WTC11 (cell line): Measurements from ENCODE around the gene LRCH4. TPM values are rescaled to one million over a fixed set of nuclear protein-coding genes. Genes with fewer than 3 reads are reported as not detected.

ENCODE experiments used
- AR ChIP-seq: fragments of 250-450 bp; sonication (Bioruptor Pico); IDR thresholded peaks from 2 replicates; pipeline ENCODE4 v1.9.0; 2021; ENCODE audit warnings: mild to moderate bottlenecking
- ATF3 ChIP-seq: sonication (generic); formaldehyde crosslinking; conservative IDR thresholded peaks from 2 replicates; pipeline ENCODE4 v1.8.1; 2022; ENCODE audit warnings: mild to moderate bottlenecking, missing genetic modification reagents
- CBFB ChIP-seq: sonication (generic); formaldehyde crosslinking; IDR thresholded peaks from 2 replicates; pipeline ENCODE4 v1.8.1; 2022; ENCODE audit warnings: mild to moderate bottlenecking, low read depth, missing genetic modification reagents
- CREB1 ChIP-seq: sonication (generic); formaldehyde crosslinking; IDR thresholded peaks from 2 replicates; pipeline ENCODE4 v1.8.0; 2023; ENCODE audit warnings: mild to moderate bottlenecking, missing genetic modification reagents
- CTCF ChIP-seq: fragments of 200-600 bp; IDR thresholded peaks from 2 replicates; pipeline ENCODE4 v1.8.0; 2022; ENCODE audit warnings: antibody characterized with exemption
- E2F5 ChIP-seq: sonication (generic); formaldehyde crosslinking; IDR thresholded peaks from 2 replicates; pipeline ENCODE4 v1.8.1; 2022; ENCODE audit warnings: mild to moderate bottlenecking, moderate library complexity, missing genetic modification reagents
- ESRRA ChIP-seq: sonication (generic); formaldehyde crosslinking; IDR thresholded peaks from 2 replicates; pipeline ENCODE4 v1.8.1; 2022; ENCODE audit warnings: mild to moderate bottlenecking, missing genetic modification reagents, borderline replicate concordance
- FOXP1 ChIP-seq: sonication (generic); formaldehyde crosslinking; IDR thresholded peaks from 2 replicates; pipeline ENCODE4 v1.8.0; 2022; ENCODE audit warnings: missing genetic modification reagents, mild to moderate bottlenecking, moderate library complexity, borderline replicate concordance
- FOXP4 ChIP-seq: sonication (generic); formaldehyde crosslinking; IDR thresholded peaks from 2 replicates; pipeline ENCODE4 v1.8.0; 2022; ENCODE audit warnings: mild to moderate bottlenecking, missing genetic modification reagents
- IRF1 ChIP-seq: sonication (generic); formaldehyde crosslinking; IDR thresholded peaks from 2 replicates; pipeline ENCODE4 v1.8.0; 2023; ENCODE audit warnings: missing genetic modification reagents
- JAZF1 ChIP-seq: fragments of 250-450 bp; sonication (Bioruptor Pico); IDR thresholded peaks from 2 replicates; pipeline ENCODE4 v1.9.0; 2021; ENCODE audit warnings: moderate library complexity, mild to moderate bottlenecking, inconsistent platforms
- JUN ChIP-seq: sonication (generic); formaldehyde crosslinking; IDR thresholded peaks from 2 replicates; pipeline ENCODE4 v1.8.0; 2023; ENCODE audit warnings: mild to moderate bottlenecking, missing genetic modification reagents
- MYBL2 ChIP-seq: sonication (generic); formaldehyde crosslinking; IDR thresholded peaks from 2 replicates; pipeline ENCODE4 v1.8.1; 2023; ENCODE audit warnings: mild to moderate bottlenecking, moderate library complexity, missing genetic modification reagents
- NFYB ChIP-seq: sonication (generic); formaldehyde crosslinking; conservative IDR thresholded peaks from 2 replicates; pipeline ENCODE4 v1.8.0; 2022; ENCODE audit warnings: low read depth, missing genetic modification reagents
- NR1H2 ChIP-seq: sonication (generic); formaldehyde crosslinking; IDR thresholded peaks from 2 replicates; pipeline ENCODE4 v1.9.0; 2021; ENCODE audit warnings: mild to moderate bottlenecking, moderate library complexity, missing genetic modification reagents
- NR2C2 ChIP-seq: sonication (generic); formaldehyde crosslinking; IDR thresholded peaks from 2 replicates; pipeline ENCODE4 v1.8.0; 2022; ENCODE audit warnings: mild to moderate bottlenecking, missing genetic modification reagents
- PRRX2 ChIP-seq: fragments of 250-450 bp; sonication (Bioruptor Pico); IDR thresholded peaks from 2 replicates; pipeline ENCODE4 v1.8.0; 2021; ENCODE audit warnings: mild to moderate bottlenecking
- RELA ChIP-seq: sonication (generic); formaldehyde crosslinking; IDR thresholded peaks from 2 replicates; pipeline ENCODE4 v1.8.1; 2022; ENCODE audit warnings: missing genetic modification reagents, mild to moderate bottlenecking, borderline replicate concordance
- RORB ChIP-seq: fragments of 250-450 bp; sonication (Bioruptor Pico); IDR thresholded peaks from 2 replicates; pipeline ENCODE4 v1.9.0; 2021; ENCODE audit warnings: mild to moderate bottlenecking
- SMAD3 ChIP-seq: sonication (generic); formaldehyde crosslinking; IDR thresholded peaks from 2 replicates; pipeline ENCODE4 v1.8.0; 2022; ENCODE audit warnings: missing genetic modification reagents, mild to moderate bottlenecking, borderline replicate concordance
- SP1 ChIP-seq: sonication (generic); formaldehyde crosslinking; conservative IDR thresholded peaks from 2 replicates; pipeline ENCODE4 v1.8.1; 2022; ENCODE audit warnings: missing genetic modification reagents
- TEAD1 ChIP-seq: sonication (generic); formaldehyde crosslinking; IDR thresholded peaks from 2 replicates; pipeline ENCODE4 v1.8.0; 2022; ENCODE audit warnings: mild to moderate bottlenecking, missing genetic modification reagents
- ZBTB43 ChIP-seq: sonication (generic); formaldehyde crosslinking; IDR thresholded peaks from 2 replicates; pipeline ENCODE4 v1.8.1; 2023; ENCODE audit warnings: mild to moderate bottlenecking, missing genetic modification reagents
- ZNF121 ChIP-seq: sonication (generic); formaldehyde crosslinking; IDR thresholded peaks from 2 replicates; pipeline ENCODE4 v1.8.0; 2023; ENCODE audit warnings: missing genetic modification reagents
- ZNF219 ChIP-seq: sonication (generic); formaldehyde crosslinking; IDR thresholded peaks from 2 replicates; pipeline ENCODE4 v1.8.0; 2023; ENCODE audit warnings: missing genetic modification reagents, mild to moderate bottlenecking, borderline replicate concordance
- ZNF317 ChIP-seq: sonication (generic); formaldehyde crosslinking; IDR thresholded peaks from 2 replicates; pipeline ENCODE4 v1.8.1; 2023; ENCODE audit warnings: low read depth, mild to moderate bottlenecking, moderate library complexity, missing genetic modification reagents, borderline replicate concordance
- total RNA-seq: library from RNA; stranded (reverse); gene quantifications from 3 replicates; pipeline ENCODE4 v1.2.3, GENCODE V29; 2021

LRCH4 gene
- total RNA-seq, 1 experiment from 2014 or later: 56.7 TPM

- TF ChIP-seq IRF1 (CRISPR knock-in tag) (no peak), NR1H2 (CRISPR knock-in tag) (no peak), AR (CRISPR knock-in tag) (no peak), SP1 (CRISPR knock-in tag) (peak; percentile 93), FOXP4 (0 out of 2 replicates have a peak, but pooled peaks have one; percentile 12), CREB1 (no peak; the same call in 1 of the 2 replicates), NFYB (CRISPR knock-in tag) (peak; percentile 95), ATF3 (no peak), MYBL2 (no peak), CTCF (no peak), JAZF1 (CRISPR knock-in tag) (no peak), E2F5 (peak; percentile 67; the same call in 1 of the 2 replicates), CBFB (CRISPR knock-in tag) (no peak), TEAD1 (peak; percentile 10; the same call in 1 of the 2 replicates), ZNF219 (CRISPR knock-in tag) (no peak), NR2C2 (CRISPR knock-in tag) (no peak), JUN (CRISPR knock-in tag) (no peak), RORB (no peak), SMAD3 (CRISPR knock-in tag) (no peak), ZBTB43 (CRISPR knock-in tag) (no peak), ZNF121 (CRISPR knock-in tag) (no peak), ESRRA (CRISPR knock-in tag) (no peak), FOXP1 (CRISPR knock-in tag) (no peak), ZNF317 (CRISPR knock-in tag) (no peak), PRRX2 (no peak), RELA (no peak)
Observed at GRCh38 chr7:100538654-100539435, 47.1 kb downstream of the LRCH4 start, which contains the start of gene AGFG2 (continued).
